GM06990 (cell line): ENCODE data around the gene CPA4.
"Not testable (repeated sequence)": the region's sequence is repeated elsewhere in the genome, so short reads cannot be mapped to it uniquely, and the experiment has no call there.

Experiments
- DNase-seq: peaks from one replicate; pipeline ENCODE4 v3.0.0-alpha.2; 2011; ENCODE audit not compliant: insufficient read length; ENCODE audit errors: extremely low read depth
- H3K27me3 ChIP-seq: replicated peaks from 2 replicates; pipeline ENCODE4 v1.6.0; 2011; ENCODE audit warnings: low read length; ENCODE audit not compliant: control insufficient read depth, insufficient read depth
- H3K36me3 ChIP-seq: 2 replicates; pipeline ENCODE4 v1.5.1; 2011; ENCODE audit warnings: low read length; ENCODE audit not compliant: control insufficient read depth, insufficient read depth
- H3K4me3 ChIP-seq: replicated peaks from 2 replicates; pipeline ENCODE4 v1.5.1; 2011; ENCODE audit warnings: low read depth, mild to moderate bottlenecking, control low read depth, low read length
- CTCF ChIP-seq: IDR thresholded peaks from 2 replicates; pipeline ENCODE4 v1.5.1; 2011; ENCODE audit warnings: low read length, control low read depth, mild to moderate bottlenecking, inconsistent platforms; ENCODE audit not compliant: insufficient read depth, poor library complexity, severe bottlenecking

CPA4 gene

GRCh38 chr7:130292682-130293257 is at the start of gene CPA4:
TSS of gene CPA4 (plus strand) at chr7:130293161. CDS start at chr7:130293181, 20 bp downstream.
- H3K27me3 ChIP-seq = no peaks in the 10 kb centered on the region

GRCh38 chr7:130243486-130243885 is 49.5 kb upstream of the CPA4 start:
- H3K4me3 ChIP-seq, DNase-seq, H3K27me3 ChIP-seq, H3K36me3 ChIP-seq: not testable (repeated sequence)

More at GRCh38 chr7:130292682-130293257, at the start of gene CPA4:
- Histone ChIP-seq H3K36me3 (no peaks in the 10 kb centered on the region), H3K4me3 (no peak within 1 kb of the TSS)
- no peak for TF ChIP-seq CTCF
- no peak for DNase-seq

GRCh38 chr7:130246491-130246890 is 46.5 kb upstream of the CPA4 start:
- H3K4me3 ChIP-seq, DNase-seq, H3K27me3 ChIP-seq, H3K36me3 ChIP-seq: not testable (repeated sequence)

- not testable (repeated sequence) for DNase-seq, H3K4me3 ChIP-seq, H3K27me3 ChIP-seq, H3K36me3 ChIP-seq
These were observed 44.1 kb upstream of the CPA4 start for GRCh38 chr7:130248842-130249241.

- not testable (repeated sequence) for H3K27me3 ChIP-seq, H3K4me3 ChIP-seq, DNase-seq, H3K36me3 ChIP-seq
These were observed 43.3 kb upstream of the CPA4 start for GRCh38 chr7:130249626-130250025.

- Histone ChIP-seq H3K27me3 (no peaks in the 10 kb centered on the region), H3K4me3 (no peak overlapping the region), H3K36me3 (no peaks in the 10 kb centered on the region)
- DNase-seq = no peak
- no peak for TF ChIP-seq CTCF
These were observed 38.4 kb upstream of the CPA4 start for GRCh38 chr7:130254555-130254954.

- no peak overlapping the region for H3K4me3 ChIP-seq
- no peak for DNase-seq
- no peaks in the 10 kb centered on the region for H3K36me3 ChIP-seq
- H3K27me3 ChIP-seq = no peaks in the 10 kb centered on the region
- TF ChIP-seq CTCF = no peak
These were observed 36.3 kb upstream of the CPA4 start for GRCh38 chr7:130256704-130257103.

GRCh38 chr7:130258494-130259078 is 34.4 kb upstream of the CPA4 start:
- TF ChIP-seq CTCF = no peak
- H3K36me3 ChIP-seq = no peaks in the 10 kb centered on the region
- H3K4me3 ChIP-seq = no peak overlapping the region
- H3K27me3 ChIP-seq = no peaks in the 10 kb centered on the region
- no peak for DNase-seq
